Measurements from ENCODE around the gene SYNDIG1L. TPM values are rescaled to one million over a fixed set of nuclear protein-coding genes. Genes with fewer than 3 reads are reported as not detected.

SYNDIG1L gene
- total and polyA plus RNA-seq, 8 donors, result not detected

DNA sequence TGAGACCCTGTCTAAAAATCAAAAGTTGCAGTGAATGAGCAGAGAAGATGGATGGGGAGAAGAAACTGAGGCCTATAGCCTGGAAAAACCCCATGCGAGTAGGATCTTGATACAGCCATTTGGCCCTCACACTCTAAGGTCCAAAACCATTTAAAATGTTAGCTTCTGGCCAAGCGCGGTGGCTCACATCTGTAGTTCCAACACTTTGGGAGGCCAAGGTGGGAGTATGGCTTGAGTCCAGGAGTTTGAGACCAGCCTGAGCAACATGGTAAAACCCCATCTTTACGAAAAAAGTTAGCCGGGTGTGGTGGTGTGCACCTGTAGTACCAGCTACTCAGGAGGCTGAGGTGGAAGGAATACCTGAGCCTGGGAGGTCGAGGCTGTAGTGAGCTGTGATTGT lies 58.0 kb downstream of the SYNDIG1L start:
- intact Hi-C loops (cut with DNase I; ENCODE audit: low total_unique reads), result no loop called here
- Histone ChIP-seq H3K27me3 (peaks cover 0 to 22% (median 8%) of the 10 kb centered on the region in 3 donors), H3K9me3 (no peaks in the 10 kb centered on the region), H3K4me3 (no peak overlapping the region), H3K36me3 (no peaks in the 10 kb centered on the region), H3K27ac (no peak overlapping the region), H3K4me1 (no peaks in the 10 kb centered on the region)
- no peak for TF ChIP-seq CTCF (IDR thresholded peaks at IDR 0.05)
- TF ChIP-seq POLR2AphosphoS5 (IDR thresholded peaks at IDR 0.05), result no peak
- no peak for TF ChIP-seq EP300 (IDR thresholded peaks at IDR 0.05)
- no peak for TF ChIP-seq POLR2A (IDR thresholded peaks at IDR 0.05)
- DNase-seq, result no peak
- WGBS, 5 donors, result 84 to 92% (median 89%) methylated on average over 6 of the region's 6 CpGs

DNA sequence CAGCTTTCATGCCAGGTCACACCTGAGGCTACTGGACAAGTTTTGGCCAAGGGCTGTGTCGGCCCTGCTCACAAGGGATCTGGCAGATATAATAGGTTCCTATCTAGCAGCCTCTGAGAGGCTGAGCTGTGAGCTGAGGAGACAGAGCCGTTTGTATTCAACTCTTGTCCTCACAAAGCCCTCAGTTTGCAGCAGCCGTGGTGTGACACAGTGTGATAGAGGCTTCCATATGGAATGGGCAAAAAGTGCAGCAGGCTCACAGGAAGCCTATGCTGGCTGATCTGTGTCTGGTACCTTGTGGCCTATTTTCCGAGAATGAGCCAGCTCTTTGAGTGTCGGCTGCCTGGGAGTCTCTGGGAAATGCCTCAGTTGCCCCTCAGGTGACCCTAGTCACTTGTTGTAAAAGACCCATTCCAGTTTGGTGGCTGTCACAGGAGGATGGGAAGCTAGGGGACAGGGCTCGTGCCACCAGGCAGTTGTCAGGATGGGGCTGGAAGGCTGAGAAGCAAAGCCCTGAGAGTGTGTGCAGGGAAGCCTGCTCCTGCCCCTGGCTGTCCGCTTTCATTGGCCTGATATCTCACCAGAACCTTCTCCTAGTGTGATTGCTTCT lies 61.6 kb downstream of the SYNDIG1L start:
- TF ChIP-seq EP300 (IDR thresholded peaks at IDR 0.05), result no peak
- Histone ChIP-seq H3K36me3 (no peaks in the 10 kb centered on the region), H3K4me3 (no peak overlapping the region), H3K4me1 (peaks cover 0 to 4% (median 2%) of the 10 kb centered on the region in 4 donors), H3K27me3 (peaks cover 0 to 31% (median 8%) of the 10 kb centered on the region in 3 donors), H3K27ac (no peak overlapping the region), H3K9me3 (no peaks in the 10 kb centered on the region)
- WGBS, 5 donors, result 56 to 72% (median 64%) methylated on average over 6 to 7 of the region's 7 CpGs
- DNase-seq, result no peak
- intact Hi-C loops (cut with DNase I; ENCODE audit: low total_unique reads), result no loop called here

GRCh38 chr14:74362361-74362915 lies 63.6 kb downstream of the SYNDIG1L start:
- Histone ChIP-seq H3K4me1 (peaks cover 0 to 4% (median 2%) of the 10 kb centered on the region in 4 donors), H3K4me3 (no peak overlapping the region), H3K9me3 (no peaks in the 10 kb centered on the region), H3K36me3 (no peaks in the 10 kb centered on the region), H3K27ac (no peak overlapping the region), H3K27me3 (peaks cover 0 to 31% (median 8%) of the 10 kb centered on the region in 3 donors)
- TF ChIP-seq CTCF (IDR thresholded peaks at IDR 0.05) (peak in 5 of 7 experiments; percentile 87 to 94 (median 89)), POLR2A (IDR thresholded peaks at IDR 0.05) (no peak)
- peak; percentile 79 to 90 for DNase-seq
- intact Hi-C loops (cut with DNase I; ENCODE audit: low total_unique reads), result no loop called here
- 24 to 30% (median 27%) methylated on average over 12 of the region's 12 CpGs for WGBS, 5 donors

GRCh38 chr14:74360163-74360562 lies 65.8 kb downstream of the SYNDIG1L start:
- Histone ChIP-seq H3K4me1 (peaks cover 0 to 4% (median 2%) of the 10 kb centered on the region in 4 donors), H3K36me3 (no peaks in the 10 kb centered on the region), H3K9me3 (no peaks in the 10 kb centered on the region), H3K4me3 (no peak overlapping the region), H3K27ac (no peak overlapping the region), H3K27me3 (peaks cover 0 to 25% (median 5%) of the 10 kb centered on the region in 3 donors)
- WGBS, 5 donors, result 30 to 52% (median 42%) methylated on average over 2 to 3 of the region's 3 CpGs
- intact Hi-C loops (cut with DNase I; ENCODE audit: low total_unique reads), result no loop called here
- TF ChIP-seq CTCF (IDR thresholded peaks at IDR 0.05) (no peak), POLR2AphosphoS5 (IDR thresholded peaks at IDR 0.05) (no peak), EP300 (IDR thresholded peaks at IDR 0.05) (no peak), POLR2A (IDR thresholded peaks at IDR 0.05) (no peak)
- no peak for DNase-seq

All from stomach (tissue), 9 donors.